ENCODE results near the gene SLC24A4. TPM values are rescaled to one million over a fixed set of nuclear protein-coding genes. Genes with fewer than 3 reads are reported as not detected.

Gene SLC24A4
- total RNA-seq, 4 donors from 2014 or later: 6.9 to 15.1 (median 8.3) TPM

DNA sequence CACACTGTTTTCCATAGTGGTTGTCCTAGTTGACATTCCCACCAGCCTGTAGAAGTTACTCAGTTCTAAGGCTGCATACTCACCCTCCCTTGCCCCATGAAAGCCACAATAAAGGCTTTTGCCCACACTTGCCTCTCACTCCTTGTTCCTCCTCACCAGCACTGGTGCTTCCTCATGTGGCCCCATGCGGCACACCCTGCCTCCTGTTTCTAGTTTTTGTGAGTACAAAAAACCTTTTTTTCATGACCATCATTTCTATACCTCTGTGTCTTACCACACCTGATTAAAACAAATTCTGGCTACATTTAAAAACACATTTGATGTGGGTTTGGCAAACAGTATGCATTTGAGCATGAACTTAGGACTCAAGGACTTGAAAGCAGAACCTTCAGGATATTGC lies 149.9 kb downstream of the SLC24A4 start:
- Histone ChIP-seq H3K4me3 (no peak overlapping the region), H3K4me1 (peaks cover 0 to 26% (median 0%) of the 10 kb centered on the region in 4 donors), H3K27ac (peak overlapping the region in 2 of 4 donors; percentile 64 to 70), H3K36me3 (peaks cover 0 to 3% (median 0%) of the 10 kb centered on the region in 3 donors), H3K27me3 (no peaks in the 10 kb centered on the region), H3K9me3 (no peaks in the 10 kb centered on the region)
- TF ChIP-seq POLR2A (IDR thresholded peaks at IDR 0.05): no peak
- no peak for TF ChIP-seq EP300 (IDR thresholded peaks at IDR 0.05)
- TF ChIP-seq, protein P1, sequence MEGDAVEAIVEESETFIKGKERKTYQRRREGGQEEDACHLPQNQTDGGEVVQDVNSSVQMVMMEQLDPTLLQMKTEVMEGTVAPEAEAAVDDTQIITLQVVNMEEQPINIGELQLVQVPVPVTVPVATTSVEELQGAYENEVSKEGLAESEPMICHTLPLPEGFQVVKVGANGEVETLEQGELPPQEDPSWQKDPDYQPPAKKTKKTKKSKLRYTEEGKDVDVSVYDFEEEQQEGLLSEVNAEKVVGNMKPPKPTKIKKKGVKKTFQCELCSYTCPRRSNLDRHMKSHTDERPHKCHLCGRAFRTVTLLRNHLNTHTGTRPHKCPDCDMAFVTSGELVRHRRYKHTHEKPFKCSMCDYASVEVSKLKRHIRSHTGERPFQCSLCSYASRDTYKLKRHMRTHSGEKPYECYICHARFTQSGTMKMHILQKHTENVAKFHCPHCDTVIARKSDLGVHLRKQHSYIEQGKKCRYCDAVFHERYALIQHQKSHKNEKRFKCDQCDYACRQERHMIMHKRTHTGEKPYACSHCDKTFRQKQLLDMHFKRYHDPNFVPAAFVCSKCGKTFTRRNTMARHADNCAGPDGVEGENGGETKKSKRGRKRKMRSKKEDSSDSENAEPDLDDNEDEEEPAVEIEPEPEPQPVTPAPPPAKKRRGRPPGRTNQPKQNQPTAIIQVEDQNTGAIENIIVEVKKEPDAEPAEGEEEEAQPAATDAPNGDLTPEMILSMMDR (IDR thresholded peaks at IDR 0.05): no peak
- WGBS, 2 donors: 77 to 86% methylated on average over 1 of the region's 1 CpG
- no peak for DNase-seq (ENCODE audit: low spot score in 2 of 2)

DNA sequence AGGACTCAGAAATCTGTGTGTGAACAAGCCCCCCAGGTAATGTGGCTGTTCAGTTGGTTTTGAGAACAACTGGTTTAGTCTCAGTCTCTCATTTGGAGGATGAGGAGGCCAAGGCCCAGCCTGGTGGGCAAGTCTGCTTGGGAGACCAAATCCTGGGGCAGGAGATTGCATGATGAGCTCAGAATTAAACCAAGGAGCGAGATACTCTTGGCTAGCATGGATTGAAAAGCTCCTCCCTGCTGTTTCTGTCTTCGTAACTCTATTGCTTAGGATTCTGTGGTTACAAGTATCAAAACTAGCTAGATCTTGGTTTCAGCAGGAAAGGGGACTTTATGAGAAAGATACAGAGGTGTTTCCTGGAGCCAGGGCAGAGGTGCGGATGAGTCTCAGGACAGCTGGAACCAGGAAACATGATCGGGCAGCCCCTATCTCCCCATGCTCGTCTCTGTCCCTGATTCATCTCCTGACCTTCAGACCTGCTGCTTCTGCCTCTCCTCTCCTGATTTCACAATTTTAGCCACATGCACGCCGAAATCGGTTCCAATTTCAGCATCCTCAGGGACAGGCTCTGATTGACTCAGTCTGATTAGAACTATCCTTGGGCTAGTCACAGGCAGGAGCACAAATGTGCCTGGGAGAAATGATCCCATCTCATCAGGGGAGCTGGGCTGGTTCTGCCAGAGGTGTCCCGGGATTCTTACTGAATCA lies 150.4 kb downstream of the SLC24A4 start:
- H3K27ac ChIP-seq: peak overlapping the region in 2 of 4 donors; percentile 64 to 70
- H3K4me1 ChIP-seq: peaks cover 0 to 26% (median 0%) of the 10 kb centered on the region in 4 donors
- peak in 1 of 2 donors; percentile 86 for TF ChIP-seq EP300 (IDR thresholded peaks at IDR 0.05)
- TF ChIP-seq, protein P1 (IDR thresholded peaks at IDR 0.05): no peak
- no peaks in the 10 kb centered on the region for H3K27me3 ChIP-seq
- H3K9me3 ChIP-seq: no peaks in the 10 kb centered on the region
- peaks cover 0 to 3% (median 0%) of the 10 kb centered on the region in 3 donors for H3K36me3 ChIP-seq
- peak; percentile 74 to 93 for DNase-seq (ENCODE audit: low spot score in 2 of 2)
- WGBS, 2 donors: 65 to 70% methylated on average over 9 of the region's 9 CpGs
- no peak overlapping the region for H3K4me3 ChIP-seq

- DNase-seq (ENCODE audit: low spot score in 2 of 2): no peak
- Histone ChIP-seq H3K4me3 (no peak overlapping the region), H3K4me1 (peaks cover 0 to 26% (median 0%) of the 10 kb centered on the region in 4 donors), H3K9me3 (peaks cover 0 to 1% (median 0%) of the 10 kb centered on the region in 4 donors), H3K27me3 (no peaks in the 10 kb centered on the region), H3K36me3 (peaks cover 0 to under 1% (median 0%) of the 10 kb centered on the region in 3 donors), H3K27ac (peak overlapping the region in 2 of 4 donors; percentile 64 to 70)
- TF ChIP-seq POLR2A (IDR thresholded peaks at IDR 0.05) (no peak), EP300 (IDR thresholded peaks at IDR 0.05) (no peak)
- TF ChIP-seq, protein P1 (IDR thresholded peaks at IDR 0.05): no peak
- 89 to 93% methylated on average over 3 of the region's 3 CpGs for WGBS, 2 donors
These were observed 151.1 kb downstream of the SLC24A4 start for GRCh38 chr14:92473969-92474535.

- Histone ChIP-seq H3K27ac (peak overlapping the region in 2 of 4 donors; percentile 20 to 59), H3K4me1 (peaks cover 0 to 26% (median 0%) of the 10 kb centered on the region in 4 donors), H3K9me3 (peaks cover 0 to 3% (median 0%) of the 10 kb centered on the region in 4 donors), H3K36me3 (no peaks in the 10 kb centered on the region), H3K27me3 (no peaks in the 10 kb centered on the region), H3K4me3 (no peak overlapping the region)
- 91 to 93% methylated on average over 1 of the region's 1 CpG for WGBS, 2 donors
- no peak for DNase-seq (ENCODE audit: low spot score in 2 of 2)
- TF ChIP-seq POLR2A (IDR thresholded peaks at IDR 0.05) (no peak), EP300 (IDR thresholded peaks at IDR 0.05) (no peak)
- TF ChIP-seq, protein P1 (IDR thresholded peaks at IDR 0.05): no peak
These were observed 152.1 kb downstream of the SLC24A4 start for GRCh38 chr14:92475037-92475436.
